Neural cell (in vitro differentiated cells): ENCODE measurements around the gene PRND.

Experiments
- CTCF ChIP-seq: fragments of 450-650 bp; IDR thresholded peaks from 2 replicates; pipeline ENCODE4 v1.5.1; 2014; ENCODE audit warnings: antibody characterized with exemption, mild to moderate bottlenecking, moderate library complexity; ENCODE audit not compliant: poor library complexity, severe bottlenecking
- EP300 ChIP-seq: fragments of 450-650 bp; conservative IDR thresholded peaks from 2 replicates; pipeline ENCODE4 v1.6.1; 2014; ENCODE audit warnings: antibody characterized with exemption, mild to moderate bottlenecking, moderate library complexity; ENCODE audit not compliant: poor library complexity, severe bottlenecking
- POLR2AphosphoS5 ChIP-seq: IDR thresholded peaks from 2 replicates; pipeline ENCODE4 v1.6.1; 2012
- SMC3 ChIP-seq: fragments of 450-650 bp; conservative IDR thresholded peaks from 2 replicates; pipeline ENCODE4 v1.6.1; 2014; ENCODE audit warnings: antibody characterized with exemption, mild to moderate bottlenecking, moderate library complexity; ENCODE audit not compliant: poor library complexity
- TAF1 ChIP-seq: IDR thresholded peaks from 2 replicates; pipeline ENCODE4 v1.6.1; 2012; ENCODE audit warnings: low read depth

- no peak for TF ChIP-seq CTCF
- no peak for TF ChIP-seq TAF1
- TF ChIP-seq EP300 = no peak
- TF ChIP-seq SMC3 = no peak
- no peak for TF ChIP-seq POLR2AphosphoS5
Measured at GRCh38 chr20:4694076-4694475, 27.6 kb upstream of the PRND start.
